ENCODE measurements around the gene ARL4A. TPM values are rescaled to one million over a fixed set of nuclear protein-coding genes. Genes with fewer than 3 reads are reported as not detected.

The ARL4A gene
- total and polyA plus RNA-seq, 10 of the 15 experiments (the other 5 are each of a cell fraction or from before 2014, with no cell fraction given): 0.35 to 4.6 (median 2.7) TPM

DNA sequence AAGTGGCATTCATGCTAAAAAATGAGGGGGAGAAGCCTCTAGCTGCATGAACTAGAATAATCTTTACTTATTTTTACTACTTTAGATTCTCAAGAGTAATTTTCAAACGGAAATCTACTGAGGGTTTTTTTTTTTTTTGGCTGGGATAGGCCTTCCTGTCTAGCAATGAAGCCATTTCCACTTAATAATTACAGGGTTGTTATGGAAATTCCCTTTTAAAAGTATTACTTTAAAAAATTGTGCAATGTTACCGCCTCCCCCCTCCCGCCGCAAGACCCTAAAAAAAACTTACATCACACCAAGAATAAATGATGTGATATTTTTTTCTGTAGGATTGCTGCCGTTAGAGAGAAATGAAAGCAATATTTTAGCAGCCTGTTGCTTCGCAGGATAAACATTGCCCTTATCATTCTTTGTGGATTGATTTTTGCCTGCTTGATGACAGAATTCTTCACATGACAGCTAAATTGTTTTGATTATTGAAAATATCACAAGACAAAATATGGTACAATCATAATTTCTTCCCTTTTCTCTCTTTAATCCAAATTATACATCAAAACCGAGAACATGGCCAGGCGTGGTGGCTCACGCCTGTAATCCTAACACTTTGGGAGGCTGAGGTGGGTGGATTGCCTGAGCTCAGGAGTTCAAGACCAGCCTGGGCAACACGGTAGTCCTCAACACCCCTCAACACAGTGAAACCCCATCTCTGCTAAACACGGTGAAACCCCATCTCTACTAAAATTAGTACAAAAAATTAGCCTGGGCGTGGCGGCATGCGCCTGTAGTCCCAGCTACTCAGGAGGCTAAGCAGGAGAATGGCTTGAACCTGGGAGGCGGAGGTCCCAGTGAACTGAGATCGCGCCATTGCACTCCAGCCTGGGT, 32.8 kb downstream of the ARL4A start:
- H3K27ac ChIP-seq (ENCODE audit: control insufficient read depth, insufficient read depth): no peak overlapping the region
- ATAC-seq: no peak
- SMC1A ChIA-PET (ENCODE audit: uncharacterized antibody, unreplicated experiment): interaction anchor here (0.6 kb wide), 1 partner anchor 332 kb away, joined by 4 read pairs; no protein-coding TSS in a partner anchor
- no peaks in the 10 kb centered on the region for H3K27me3 ChIP-seq (replicated peaks in 1 of 2; ENCODE audit: control insufficient read depth in 2 of 2, insufficient read depth in 2 of 2, low read length in 1 of 2)
- POLR2A ChIA-PET: interaction anchor here (0.7 kb wide), 1 partner anchor 216 kb away, joined by 3 read pairs; no protein-coding TSS in a partner anchor
- no peak overlapping the region for H2AFZ ChIP-seq (ENCODE audit: control insufficient read depth, low read depth, low read length)
- no peaks in the 10 kb centered on the region for H3K79me2 ChIP-seq (ENCODE audit: control insufficient read depth, insufficient read depth, low read length)
- 76% methylated on average over 17 of the region's 17 CpGs for WGBS (ENCODE audit: insufficient coverage, insufficient replicate concordance, low lambda C conversion rate, missing lambda C conversion rate)
- H3K9ac ChIP-seq (ENCODE audit: control insufficient read depth, insufficient read depth, low read length): no peak overlapping the region
- TF ChIP-seq MYB (IDR thresholded peaks at IDR 0.05; ENCODE audit: borderline replicate concordance, low read depth, low read length): no peak
- no peak for TF ChIP-seq NKRF (conservative IDR thresholded peaks at IDR 0.05)
- TF ChIP-seq STAT1 (conservative IDR thresholded peaks at IDR 0.05): no peak
- no peak for TF ChIP-seq SUZ12 (IDR thresholded peaks at IDR 0.05; ENCODE audit: unreplicated experiment)
- TF ChIP-seq IRF4 (IDR thresholded peaks at IDR 0.05; ENCODE audit: low read depth, low read length): no peak
- TF ChIP-seq RUNX3 (IDR thresholded peaks at IDR 0.05; ENCODE audit: low read length): no peak
- TF ChIP-seq TAF1 (IDR thresholded peaks at IDR 0.05; ENCODE audit: borderline replicate concordance, low read depth, low read length): no peak
- TF ChIP-seq IRF3 (IDR thresholded peaks at IDR 0.05): no peak
- TF ChIP-seq WRNIP1 (IDR thresholded peaks at IDR 0.05; ENCODE audit: borderline replicate concordance, low read depth, low read length): no peak
- no peak for TF ChIP-seq DPF2 (IDR thresholded peaks at IDR 0.05)
- no peak for TF ChIP-seq TCF3 (IDR thresholded peaks at IDR 0.05; ENCODE audit: borderline replicate concordance, insufficient read depth, low read depth, low read length)
- no peak for TF ChIP-seq CHD1 (IDR thresholded peaks at IDR 0.05; ENCODE audit: low read depth, low read length)
- no peak for TF ChIP-seq MAX (IDR thresholded peaks at IDR 0.05; ENCODE audit: low read depth, low read length)
- TF ChIP-seq ETV6 (conservative IDR thresholded peaks at IDR 0.05 in 1 of 2, IDR thresholded peaks at IDR 0.05 in 1 of 2; ENCODE audit: borderline replicate concordance in 1 of 2, low read depth in 1 of 2): no peak
- TF ChIP-seq ZZZ3 (IDR thresholded peaks at IDR 0.05; ENCODE audit: control insufficient read depth, insufficient read length, low read depth): no peak
- no peak for TF ChIP-seq RAD21 (IDR thresholded peaks at IDR 0.05; ENCODE audit: insufficient read depth, low read depth, low read length)
- no peak for TF ChIP-seq RELA (IDR thresholded peaks at IDR 0.05; ENCODE audit: borderline replicate concordance, partially characterized antibody)
- no peak for TF ChIP-seq BCL11A (IDR thresholded peaks at IDR 0.05; ENCODE audit: low read depth, low read length)
- TF ChIP-seq, protein P1, sequence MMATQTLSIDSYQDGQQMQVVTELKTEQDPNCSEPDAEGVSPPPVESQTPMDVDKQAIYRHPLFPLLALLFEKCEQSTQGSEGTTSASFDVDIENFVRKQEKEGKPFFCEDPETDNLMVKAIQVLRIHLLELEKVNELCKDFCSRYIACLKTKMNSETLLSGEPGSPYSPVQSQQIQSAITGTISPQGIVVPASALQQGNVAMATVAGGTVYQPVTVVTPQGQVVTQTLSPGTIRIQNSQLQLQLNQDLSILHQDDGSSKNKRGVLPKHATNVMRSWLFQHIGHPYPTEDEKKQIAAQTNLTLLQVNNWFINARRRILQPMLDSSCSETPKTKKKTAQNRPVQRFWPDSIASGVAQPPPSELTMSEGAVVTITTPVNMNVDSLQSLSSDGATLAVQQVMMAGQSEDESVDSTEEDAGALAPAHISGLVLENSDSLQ (IDR thresholded peaks at IDR 0.05): no peak
- in situ Hi-C loops (cut with MboI) (no loop called here), intact Hi-C loops (cut with micrococcal nuclease; ENCODE audit: unreplicated experiment) (no loop called here)
- no TSS peak for BruUV-seq (replicated peaks)
- H3K4me3 ChIP-seq: no peak overlapping the region
- H3K4me2 ChIP-seq (ENCODE audit: control insufficient read depth, insufficient read depth): no peak overlapping the region
- H3K4me1 ChIP-seq (ENCODE audit: control insufficient read depth, insufficient read depth, low read length): no peaks in the 10 kb centered on the region
- DNase-seq (ENCODE audit: low read depth, low spot score): no peak
- no peak for FAIRE-seq
- H4K20me1 ChIP-seq (ENCODE audit: control insufficient read depth, insufficient read depth): no peaks in the 10 kb centered on the region
- H3K36me3 ChIP-seq (ENCODE audit: control insufficient read depth in 2 of 2, insufficient read depth in 2 of 2, low read length in 1 of 2): no peaks in the 10 kb centered on the region
- H3K9me3 ChIP-seq (replicated peaks; ENCODE audit: control insufficient read depth, insufficient read depth, low read length): no peaks in the 10 kb centered on the region
- CTCF ChIA-PET: interaction anchor here (0.7 kb wide), 1 partner anchor 31 kb away, joined by 3 read pairs; no protein-coding TSS in a partner anchor
- RAD21 ChIA-PET (ENCODE audit: unreplicated experiment): no interaction called here
